ENCODE results near the gene CAPN14.

CAPN14 gene

DNA sequence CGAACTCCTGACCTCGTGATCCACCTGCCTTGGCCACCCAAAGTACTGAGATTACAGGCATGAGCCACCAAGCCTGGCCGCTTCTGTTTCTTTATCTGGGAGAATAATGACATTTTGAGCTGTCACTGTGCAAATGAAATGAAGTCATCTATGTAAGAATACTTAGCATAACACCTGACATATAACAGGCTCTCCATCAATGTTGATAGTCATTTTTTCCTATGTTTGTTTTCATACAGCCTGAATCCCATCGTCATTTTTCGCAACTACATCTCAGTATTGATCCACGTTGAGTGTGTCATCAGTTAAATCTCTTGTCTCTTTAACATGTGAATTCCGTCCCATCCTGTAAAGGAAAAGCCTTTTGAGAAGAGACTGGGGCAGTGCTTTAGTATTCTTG lies 6.4 kb upstream of the CAPN14 start:
- DNase-seq = no peak

DNA sequence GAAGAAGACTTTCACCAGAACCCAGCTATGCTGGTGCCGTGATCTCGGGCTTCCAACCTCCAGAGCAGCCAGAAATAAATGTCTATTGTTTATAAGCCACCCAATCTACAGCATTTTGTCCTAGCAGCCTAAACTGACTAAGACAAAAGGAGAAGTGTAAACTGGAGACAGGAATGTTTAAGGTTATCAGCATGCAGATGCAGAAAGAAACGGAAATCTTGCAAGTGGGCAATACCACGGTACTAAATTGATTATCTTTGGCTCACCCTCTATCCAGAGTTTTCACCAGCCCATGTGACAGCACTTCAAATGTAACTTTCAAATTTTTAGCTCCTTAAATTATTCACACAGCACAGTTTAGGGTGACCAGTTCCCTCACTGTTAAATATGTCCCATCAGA lies 5.7 kb upstream of the CAPN14 start:
- DNase-seq = no peak

DNA sequence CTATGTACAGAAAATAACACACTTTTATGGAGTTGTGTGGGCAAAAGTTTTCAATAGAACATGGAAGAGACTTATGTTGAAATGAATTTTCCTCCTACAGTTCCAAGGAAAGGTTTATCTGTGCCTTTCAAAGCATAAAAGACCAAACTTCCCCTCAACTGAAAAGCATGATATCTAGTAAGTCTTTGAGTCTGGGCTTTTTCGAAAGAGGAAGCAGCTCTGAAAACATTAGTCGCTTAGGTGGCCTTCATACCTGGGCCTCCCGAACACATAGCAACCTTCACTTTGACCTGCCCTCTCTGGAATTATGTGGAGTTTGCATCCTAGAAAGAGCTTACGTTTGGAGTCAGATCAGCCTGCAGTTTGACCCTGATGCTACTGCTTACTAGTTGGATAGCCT lies 4.8 kb upstream of the CAPN14 start:
- no peak for DNase-seq

DNA sequence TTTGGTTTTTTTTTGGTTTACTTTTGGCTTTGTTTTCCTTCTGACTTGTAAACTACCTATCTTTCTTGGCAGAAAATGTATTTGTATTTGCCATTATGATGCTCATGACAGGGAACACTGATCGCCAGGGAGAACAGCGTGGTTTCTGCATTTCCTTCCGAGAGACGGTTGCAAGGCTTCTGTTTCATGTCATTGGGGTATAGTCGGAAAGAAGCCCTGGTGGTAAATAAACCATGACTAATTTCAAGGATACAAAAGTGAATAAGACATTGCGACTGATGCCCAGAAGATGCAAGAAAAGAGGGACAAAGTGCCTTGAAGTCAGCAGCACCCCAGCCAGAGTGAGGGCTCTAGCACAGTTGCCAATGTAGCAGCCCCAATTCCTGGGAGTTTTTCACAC lies 4.2 kb upstream of the CAPN14 start:
- no peak for DNase-seq

DNA sequence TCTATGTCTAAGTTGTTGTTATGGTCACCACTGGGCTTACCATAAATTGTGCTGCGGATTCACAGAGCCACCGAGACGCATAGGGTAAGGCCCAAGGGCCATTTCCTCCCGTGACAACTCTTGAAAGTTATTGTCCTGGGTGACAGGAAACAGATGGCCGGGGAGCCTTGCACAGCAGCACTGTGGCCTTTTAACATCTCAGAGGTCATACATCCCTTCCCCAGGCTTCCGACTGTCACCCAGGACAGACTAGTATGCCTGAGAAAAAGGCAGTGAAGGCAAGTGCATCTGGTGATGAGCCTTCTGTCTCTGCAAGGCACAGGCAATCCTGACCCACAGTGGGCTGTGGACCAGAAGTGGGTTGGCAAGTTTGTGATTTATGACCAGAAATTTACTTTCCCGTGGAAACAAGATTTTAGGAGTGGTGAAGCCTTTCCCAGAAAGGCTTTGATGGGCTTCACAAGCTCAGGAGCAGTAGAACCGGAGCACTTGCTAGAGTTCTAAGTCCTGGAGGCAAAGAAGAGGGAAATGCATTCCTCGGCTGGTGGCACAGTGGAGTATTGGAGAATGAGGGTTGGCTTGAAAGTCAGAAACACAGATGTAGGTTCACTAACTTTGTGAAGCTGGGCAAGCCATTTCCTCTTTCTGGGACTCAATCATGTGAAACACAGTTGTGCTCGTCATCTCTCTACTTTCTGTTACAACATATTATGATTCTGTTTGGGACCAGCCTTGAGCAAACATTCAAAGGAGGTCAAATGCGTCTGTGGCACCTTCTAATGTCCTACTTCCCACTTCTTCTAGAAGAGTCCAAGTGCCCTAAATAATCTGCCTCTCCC lies 2.0 kb upstream of the CAPN14 start:
- no peak for DNase-seq

DNA sequence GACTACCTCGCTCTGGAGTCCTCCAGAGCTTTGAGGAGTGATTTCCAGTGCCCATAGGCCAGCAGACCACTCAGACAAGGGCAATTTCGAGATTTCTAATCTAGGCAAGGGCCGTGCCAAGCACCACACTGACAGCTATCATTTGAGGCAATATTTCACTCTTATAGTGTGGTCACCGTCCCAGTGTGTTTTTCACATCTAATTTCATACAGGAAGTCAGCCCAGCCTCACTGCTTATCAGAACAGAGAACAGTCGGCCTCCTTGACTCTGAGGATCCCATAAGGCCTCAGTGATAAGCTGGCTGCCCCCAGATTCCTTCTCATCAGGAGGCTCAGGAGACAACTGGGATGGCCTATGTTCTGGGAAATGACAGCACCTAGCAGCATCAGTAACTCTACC lies 581 bp downstream of the CAPN14 start:
- no peak for DNase-seq

DNA sequence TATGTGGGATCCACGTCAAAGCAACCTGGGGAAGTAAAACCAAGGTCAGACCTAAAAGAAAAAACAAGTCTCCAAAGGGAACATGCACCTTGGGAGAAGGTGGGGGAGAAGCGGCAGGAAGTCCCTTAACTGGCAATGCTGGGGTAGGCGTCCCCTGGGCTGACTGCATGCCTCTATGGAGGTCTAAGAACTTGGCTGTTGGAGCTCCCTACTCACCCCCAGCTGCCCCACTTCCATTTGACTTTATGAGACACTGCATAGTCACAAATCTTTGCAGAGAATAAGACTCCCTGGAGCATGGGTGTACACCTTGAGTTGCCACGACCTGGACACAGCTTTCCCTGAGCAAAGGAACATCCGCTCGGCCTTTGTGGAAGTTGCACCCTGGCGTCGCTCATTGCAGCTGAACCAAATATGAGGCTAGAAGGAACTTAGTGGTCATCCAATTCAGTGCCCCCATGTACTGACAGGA lies 2.8 kb downstream of the CAPN14 start:
- no peak for DNase-seq

DNA sequence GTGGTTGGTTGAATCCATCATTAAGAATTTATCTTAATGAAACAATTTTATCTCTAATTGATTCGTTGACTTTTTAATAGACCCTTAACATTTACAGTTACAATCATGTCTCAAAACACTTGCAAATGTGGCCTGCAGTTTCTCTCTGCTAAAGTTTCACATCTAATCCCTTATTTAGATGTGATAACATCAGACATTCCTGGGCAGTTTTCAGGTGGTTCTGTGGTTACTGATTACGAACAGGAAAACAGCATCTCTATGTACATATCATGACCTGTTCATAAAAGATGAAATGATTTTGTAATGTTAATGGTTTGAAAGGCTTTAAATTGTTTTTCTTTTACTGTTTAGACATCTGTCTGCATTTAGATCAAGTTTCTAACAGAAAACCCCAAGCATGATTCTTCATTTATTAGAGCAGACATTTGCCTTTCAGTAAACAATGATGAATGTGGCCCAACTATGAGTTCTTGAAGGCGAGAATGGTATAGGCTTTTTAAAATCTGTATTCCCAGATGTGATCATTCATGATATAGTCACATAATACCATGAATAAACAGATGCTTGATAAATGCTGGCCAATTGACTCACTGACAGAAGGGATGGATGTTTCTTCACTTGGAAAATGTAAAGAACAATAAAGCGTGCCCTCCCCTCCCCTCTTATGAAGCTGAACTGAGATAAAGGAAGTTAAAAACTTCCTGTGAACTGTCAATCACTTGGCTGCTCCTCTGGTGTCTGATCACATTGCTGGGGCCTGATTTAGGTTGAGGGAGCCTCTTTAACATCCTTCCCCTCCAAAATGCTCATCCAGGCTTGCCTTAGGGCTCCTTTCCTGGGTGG lies 3.5 kb downstream of the CAPN14 start:
- DNase-seq = no peak

DNA sequence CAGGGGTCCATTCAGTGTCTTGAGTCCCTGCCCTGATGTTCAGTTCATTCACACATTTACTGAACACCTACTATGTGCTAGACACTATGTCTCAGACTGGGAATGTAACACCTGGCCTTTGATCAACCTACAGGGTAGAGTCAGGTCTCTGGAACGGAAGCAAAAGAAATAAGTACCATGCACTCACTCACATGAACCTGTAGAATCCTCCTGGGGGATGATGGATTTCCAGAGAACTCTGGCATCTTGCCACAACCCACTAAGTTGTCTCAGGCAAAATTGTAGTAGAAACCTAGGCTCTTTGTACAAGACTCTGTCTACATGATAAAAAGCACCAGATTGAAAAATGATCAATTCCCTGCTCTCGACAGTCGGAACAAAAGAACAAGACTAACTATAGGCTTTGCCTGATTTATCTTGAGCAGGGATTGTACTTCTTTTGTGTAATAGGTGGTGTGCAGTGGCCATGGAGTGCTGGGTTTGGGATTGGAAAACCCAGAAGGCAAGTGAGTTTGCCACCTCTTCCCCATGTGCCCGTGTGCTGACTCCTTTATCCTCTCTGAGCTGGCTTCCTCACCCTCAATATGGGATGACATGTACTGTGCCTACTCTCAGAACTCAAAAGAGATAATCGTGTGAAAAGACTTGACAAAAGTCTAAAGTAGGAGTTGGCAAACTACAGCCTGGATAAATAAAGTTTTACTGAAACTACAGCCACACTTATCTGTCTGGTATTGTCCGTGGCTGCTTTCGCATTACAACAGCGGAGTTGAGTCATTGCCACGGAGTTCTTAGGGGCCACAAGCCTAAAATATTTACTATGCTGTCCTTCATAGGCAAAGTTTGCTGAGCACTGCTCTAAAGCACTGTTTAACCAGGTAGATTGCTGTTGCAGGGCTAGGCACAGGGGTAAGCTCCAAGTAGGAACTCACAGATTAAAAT lies 4.4 kb downstream of the CAPN14 start:
- no peak for DNase-seq

DNA sequence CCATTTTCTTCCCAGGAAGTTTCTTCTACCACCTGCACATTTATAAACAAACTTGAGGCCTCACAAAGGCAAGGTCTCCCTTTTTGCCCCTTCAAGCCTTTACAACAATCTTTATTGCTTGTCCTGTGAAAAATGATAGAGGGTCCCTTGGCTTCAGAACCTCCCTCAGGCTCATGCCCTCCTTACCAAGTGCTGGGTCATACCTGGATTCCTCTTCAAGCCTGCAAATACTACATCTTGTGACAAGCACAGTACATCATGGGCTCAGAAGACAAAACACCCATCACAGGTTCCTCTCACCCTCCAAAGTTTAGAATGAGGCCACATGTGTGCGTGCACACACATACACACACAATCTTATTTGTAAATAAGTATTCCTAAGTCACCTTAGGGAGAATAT lies 9.1 kb downstream of the CAPN14 start:
- DNase-seq = no peak

DNA sequence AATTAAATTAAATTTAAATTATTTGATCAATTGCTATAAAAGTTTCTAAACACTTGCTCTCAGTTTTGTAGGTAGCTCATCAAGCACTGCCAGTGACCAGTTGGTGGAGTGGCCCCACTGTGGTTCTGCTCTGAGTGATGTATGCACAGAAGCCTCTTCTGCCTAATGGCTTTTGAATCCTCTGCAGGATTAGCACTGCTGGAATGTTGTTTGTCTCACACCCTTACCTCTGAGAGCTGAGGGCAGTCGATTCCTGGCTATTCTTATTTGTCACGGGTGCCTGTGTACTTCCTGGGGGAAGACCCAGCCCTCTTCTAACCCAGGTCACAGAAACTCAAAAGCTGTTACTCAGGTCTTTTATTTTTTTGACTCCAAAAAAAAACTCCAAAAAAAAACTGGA lies 9.5 kb downstream of the CAPN14 start:
- DNase-seq = no peak

DNA sequence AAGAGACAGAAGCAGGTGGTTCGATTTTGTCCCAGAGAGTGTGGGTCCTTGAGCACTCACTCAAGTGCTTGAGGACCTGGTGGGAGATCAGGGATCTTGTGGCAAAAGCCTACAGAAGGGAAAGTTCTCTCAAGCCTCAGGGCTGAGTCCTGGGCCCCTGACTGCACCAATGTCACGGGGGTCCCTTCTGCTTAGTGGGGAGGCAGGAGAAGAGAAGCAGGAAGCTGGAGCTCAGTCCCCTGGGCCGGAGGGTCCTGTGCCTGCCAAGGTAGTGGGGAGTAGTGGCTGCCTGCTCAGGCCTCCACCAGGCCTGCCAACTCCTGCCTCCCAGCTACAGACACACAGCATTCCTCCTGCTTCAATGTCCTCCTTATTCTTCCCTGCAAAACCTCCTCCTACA lies 11.7 kb downstream of the CAPN14 start:
- DNase-seq = no peak

DNA sequence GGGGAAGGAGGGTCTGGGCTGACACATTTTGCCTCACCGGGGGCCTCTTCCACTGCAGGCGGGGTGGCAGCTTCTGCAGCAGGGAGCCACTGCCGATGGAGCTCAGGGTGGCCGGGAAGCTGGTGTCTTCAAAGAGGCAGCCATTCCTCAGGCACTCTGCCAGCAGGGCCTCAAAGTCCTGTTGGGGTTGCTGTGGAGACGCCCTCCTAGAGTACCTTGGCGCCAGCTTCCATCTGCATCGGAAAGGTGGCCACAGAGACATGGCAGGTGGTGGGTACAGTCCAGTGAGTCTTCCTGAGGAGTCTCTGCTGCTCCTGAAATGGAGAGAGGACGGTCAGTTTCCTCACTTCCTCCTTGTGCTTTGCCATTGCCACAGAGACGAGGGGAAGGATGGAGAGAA lies 12.1 kb downstream of the CAPN14 start:
- no peak for DNase-seq

DNA sequence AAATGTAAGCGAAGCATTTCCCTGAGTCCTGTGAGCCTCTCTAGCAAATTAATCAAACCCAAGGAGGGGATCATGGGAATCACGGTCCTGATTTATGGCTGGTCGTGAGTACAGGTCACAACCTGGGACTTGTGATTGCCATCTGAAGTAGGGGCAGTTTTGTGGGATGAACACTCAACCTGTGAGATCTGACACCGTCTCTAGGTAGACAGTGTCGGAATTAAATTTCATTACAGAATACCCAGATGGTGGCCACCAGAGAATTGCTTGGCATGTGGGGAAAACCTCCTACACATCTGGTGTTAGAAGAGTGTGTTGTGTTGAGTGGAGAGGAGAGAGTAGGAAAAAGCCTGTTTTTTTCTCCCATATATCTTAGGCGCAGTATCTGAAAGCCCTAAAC lies 12.5 kb downstream of the CAPN14 start:
- DNase-seq = no peak

DNA sequence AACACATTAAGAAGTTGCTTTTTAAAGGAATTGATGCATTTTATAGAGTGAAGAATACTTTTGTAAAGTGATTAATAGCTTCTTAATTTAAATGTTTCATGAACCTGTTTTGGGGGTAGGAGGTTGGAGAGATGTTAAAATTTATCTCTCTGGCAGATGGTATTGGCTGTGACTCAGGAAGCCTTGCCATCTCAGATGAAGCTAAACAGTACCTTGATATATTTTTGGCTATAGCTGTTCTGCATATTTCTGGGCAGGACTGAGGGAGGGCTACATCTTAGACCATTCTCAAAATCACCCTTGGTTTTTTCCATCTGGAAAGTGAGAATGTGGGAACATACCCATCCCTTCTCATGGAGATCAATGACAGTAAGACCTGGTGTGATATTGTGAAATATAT lies 13.4 kb downstream of the CAPN14 start:
- DNase-seq = no peak

DNA sequence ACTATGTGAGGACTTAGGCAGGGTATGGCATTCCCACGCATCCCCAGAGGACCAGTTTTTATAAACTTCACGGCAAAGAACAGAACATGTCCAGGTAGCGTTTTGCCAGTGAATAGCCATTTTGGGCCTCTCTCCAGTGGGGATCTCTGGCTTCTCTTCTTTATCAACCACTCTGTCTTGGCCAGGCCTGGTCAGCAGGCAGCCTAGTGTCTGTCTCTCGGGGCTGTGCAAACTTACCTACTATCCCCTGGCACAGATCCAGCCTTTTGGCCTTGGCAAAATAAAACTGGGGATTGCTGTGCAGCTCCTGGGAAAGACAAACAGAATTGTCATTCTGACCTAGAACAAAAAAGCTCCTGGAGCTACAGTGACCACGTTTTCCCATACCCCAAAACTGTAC lies 14.5 kb downstream of the CAPN14 start:
- no peak for DNase-seq

DNA sequence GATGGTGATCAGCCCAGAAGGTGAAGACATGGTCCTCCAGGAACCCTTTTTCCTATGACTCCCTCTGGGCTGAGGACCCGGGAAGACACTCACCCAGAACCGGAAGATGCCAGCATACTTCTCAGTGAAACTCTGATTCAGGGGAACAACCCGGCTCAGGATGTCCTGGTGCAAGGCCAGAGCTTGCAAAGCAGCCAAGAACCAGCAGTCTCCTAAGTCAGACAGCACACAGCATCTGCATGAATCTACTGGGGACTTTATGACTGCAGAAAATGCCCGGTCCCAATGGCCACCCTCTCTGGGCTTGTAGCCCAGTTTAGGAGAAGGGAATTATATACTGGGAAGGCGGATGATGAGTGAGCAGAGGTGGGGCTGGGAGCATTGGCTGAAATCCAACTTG lies 15.3 kb downstream of the CAPN14 start:
- no peak for DNase-seq

DNA sequence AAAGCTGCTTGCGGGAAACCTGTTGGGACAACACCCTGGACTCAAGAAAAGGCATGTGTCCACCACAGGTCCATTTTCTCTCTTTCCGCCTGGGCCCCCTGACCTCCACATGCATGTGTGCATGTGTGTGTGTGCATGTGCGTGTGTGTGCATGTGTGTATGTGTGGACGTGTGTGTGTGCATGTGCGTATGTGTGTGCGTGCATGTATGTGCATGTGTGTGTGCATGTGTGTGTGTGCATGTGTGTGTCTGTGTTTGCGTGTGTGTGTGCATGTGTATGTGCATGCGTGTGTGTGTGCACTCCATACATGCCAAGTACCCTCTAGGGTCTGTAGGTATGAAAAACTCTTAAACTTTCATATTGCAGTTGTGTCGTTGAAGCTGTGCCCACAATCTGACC lies 16.3 kb downstream of the CAPN14 start:
- DNase-seq = no peak

DNA sequence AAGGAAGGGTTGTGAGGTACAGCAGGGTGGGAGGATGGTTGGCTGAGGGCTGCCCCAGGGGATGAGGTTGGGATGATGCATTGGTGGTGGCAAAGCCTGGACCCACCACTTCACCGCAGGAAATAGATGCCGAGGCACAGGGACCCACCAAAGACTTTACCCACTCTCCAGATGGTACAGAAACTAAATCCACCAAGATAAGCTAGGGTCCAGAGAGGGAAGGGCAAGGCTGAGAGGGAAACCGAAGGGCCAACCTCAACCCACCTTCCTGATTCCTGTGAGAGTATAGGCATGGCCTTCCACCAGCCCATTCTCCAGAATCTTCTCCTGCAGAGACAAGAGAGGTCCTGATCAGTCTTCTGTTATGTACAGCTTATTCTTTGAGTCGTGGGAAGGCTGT lies 18.1 kb downstream of the CAPN14 start:
- DNase-seq = no peak

DNA sequence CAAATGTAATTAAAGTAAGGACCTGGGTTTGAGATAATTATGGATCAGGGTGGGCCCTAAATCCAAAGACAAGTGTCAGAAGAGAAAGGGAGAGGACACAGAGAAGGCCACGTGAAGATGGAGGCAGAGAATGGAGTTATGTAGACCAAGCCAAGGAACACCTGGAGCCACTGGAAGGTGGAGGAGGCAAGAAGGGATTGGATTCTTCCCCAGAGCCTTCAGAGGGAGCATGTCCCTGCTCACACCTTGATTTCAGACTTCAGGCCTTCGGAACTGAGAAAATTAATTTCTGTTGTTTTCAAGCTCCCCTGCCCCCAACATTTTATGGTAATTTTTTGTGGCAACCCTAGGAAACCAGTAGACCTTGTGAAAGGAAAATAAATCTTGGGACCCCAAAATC lies 19.6 kb downstream of the CAPN14 start:
- DNase-seq = no peak

DNA sequence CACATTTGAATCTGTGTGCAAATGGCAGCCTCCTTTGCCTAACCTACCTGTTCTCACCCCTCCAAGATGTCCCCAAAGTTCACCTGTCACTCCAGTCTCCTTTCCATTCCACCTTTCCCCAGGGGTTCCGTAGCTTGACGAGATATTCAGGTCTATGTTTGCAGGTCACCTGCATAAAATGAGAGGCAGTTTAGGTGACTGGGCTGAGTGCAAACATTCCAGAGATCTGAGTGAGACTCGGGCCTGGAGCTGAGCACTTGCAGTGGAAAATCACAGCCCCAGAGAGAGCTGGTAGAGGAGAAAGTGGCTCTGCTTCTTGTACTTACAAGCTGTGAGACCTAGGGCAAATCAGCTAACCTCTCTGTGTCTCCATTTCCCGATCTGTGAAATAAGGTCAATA lies 20.1 kb downstream of the CAPN14 start:
- no peak for DNase-seq

DNA sequence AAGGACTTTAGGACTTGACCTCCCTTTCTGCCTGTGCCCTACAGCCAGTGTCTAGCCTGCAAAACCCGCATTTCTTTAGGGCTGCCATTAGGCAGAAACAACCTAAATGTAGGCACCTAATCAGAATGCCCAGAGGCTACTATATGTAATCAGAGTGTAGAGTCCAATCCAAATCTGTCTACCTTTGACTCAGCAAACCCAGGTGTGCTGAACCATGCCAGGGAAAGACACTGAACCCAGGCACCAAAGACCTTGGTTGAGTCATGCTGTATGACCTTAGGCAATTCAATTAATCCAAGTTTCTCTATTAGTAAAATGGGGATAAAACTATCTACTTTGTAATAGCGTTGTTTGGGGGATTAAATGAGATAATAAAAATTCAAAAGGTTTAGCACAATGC lies 20.7 kb downstream of the CAPN14 start:
- DNase-seq = no peak

DNA sequence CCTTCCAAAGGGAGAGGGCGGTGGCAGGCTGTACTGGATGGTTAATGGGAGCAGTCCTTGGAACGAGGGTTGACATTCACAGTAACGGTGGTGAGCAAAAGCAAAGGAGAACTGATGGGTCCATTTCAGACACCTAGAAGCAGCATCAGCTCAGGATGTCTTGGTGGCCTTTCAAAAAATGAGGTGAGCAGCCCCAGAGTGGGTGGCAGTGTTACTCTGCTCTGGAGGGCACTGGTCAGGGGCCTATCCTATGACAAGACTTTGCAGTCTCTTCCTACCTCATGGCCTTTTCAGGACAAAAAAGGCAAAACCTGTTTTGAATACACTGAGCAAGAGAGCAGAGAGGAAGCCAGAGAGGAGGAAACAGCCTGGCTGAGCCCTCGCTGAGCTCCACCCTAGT lies 23.5 kb downstream of the CAPN14 start:
- DNase-seq = no peak
